GM12878 (cell line): ENCODE measurements around the gene CNNM4.

ENCODE experiments used
- CTCF ChIP-seq, 3 experiments: IDR thresholded peaks in 2 of 3; conservative IDR thresholded peaks in 1 of 3; 2 replicates each; pipeline ENCODE4 v1.5.1; 2011; ENCODE audit warnings: low read depth in 3 of 3, low read length in 3 of 3, mild to moderate bottlenecking in 3 of 3, control low read depth in 2 of 3, moderate library complexity in 2 of 3, inconsistent platforms in 1 of 3, mixed read lengths in 1 of 3; ENCODE audit not compliant: control insufficient read depth in 2 of 3, insufficient read depth in 1 of 3; ENCODE audit errors: extremely low read depth in 1 of 3
- HCFC1 ChIP-seq: fragments of 150-350 bp; IDR thresholded peaks from 2 replicates; pipeline ENCODE4 v1.6.1; 2014; ENCODE audit warnings: low read length
- SKIL ChIP-seq: fragments of 450-650 bp; IDR thresholded peaks from 2 replicates; pipeline ENCODE4 v1.6.1; 2017; ENCODE audit warnings: mild to moderate bottlenecking, low read depth, inconsistent platforms; ENCODE audit not compliant: poor library complexity, severe bottlenecking
- ZNF207 ChIP-seq: fragments of 450-650 bp; IDR thresholded peaks from 2 replicates; pipeline ENCODE4 v1.6.1; 2014; ENCODE audit warnings: antibody characterized with exemption, mild to moderate bottlenecking, borderline replicate concordance

- TF ChIP-seq CTCF (IDR thresholded peaks at IDR 0.05 in 2 of 3, conservative IDR thresholded peaks at IDR 0.05 in 1 of 3; ENCODE audit: control insufficient read depth in 2 of 3, extremely low read depth in 1 of 3, insufficient read depth in 1 of 3, low read depth in 3 of 3, low read length in 3 of 3) = no peak
- TF ChIP-seq SKIL = no peak
- TF ChIP-seq HCFC1 = no peak
- no peak for TF ChIP-seq ZNF207
Measured at GRCh38 chr2:96847586-96847985, 86.9 kb downstream of the CNNM4 start.
